Urothelium cell line (cell line): ENCODE data around the gene ELP4.
"Not testable (repeated sequence)": the region's sequence is repeated elsewhere in the genome, so short reads cannot be mapped to it uniquely, and the experiment has no call there.

ENCODE experiments used
- DNase-seq: peaks from one replicate; pipeline ENCODE4 v3.0.0; 2011; ENCODE audit warnings: low spot score, mixed read lengths
- FAIRE-seq: peaks from 2 replicates; lab custom pipeline; 2011; peaks lifted over from hg19 to GRCh38; lab: Jason Lieb, UNC

ELP4 gene

GRCh38 chr11:31535479-31535878 is 25.9 kb downstream of the ELP4 start:
- no peak for DNase-seq
- FAIRE-seq = no peak

DNA sequence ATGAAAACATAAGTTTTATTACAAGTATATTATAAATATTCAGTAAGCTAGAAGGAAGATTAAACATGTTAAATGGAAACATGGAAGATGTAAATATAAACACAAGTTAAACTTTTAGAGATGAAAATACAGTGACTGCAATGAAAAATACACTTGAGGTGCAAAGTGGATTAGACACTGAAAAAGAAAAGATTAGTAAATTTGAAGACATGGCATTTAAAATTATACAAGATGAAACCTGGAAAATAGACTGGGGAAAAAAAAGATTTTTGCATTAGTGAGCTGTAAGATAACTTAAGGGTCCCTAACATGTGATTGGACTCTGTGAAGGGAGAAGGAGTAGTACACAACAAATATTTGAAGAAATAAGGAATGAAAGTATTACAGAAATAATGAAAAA is 33.3 kb downstream of the ELP4 start:
- FAIRE-seq (no peak), DNase-seq (no peak)

GRCh38 chr11:31555938-31556337 is 46.4 kb downstream of the ELP4 start:
- FAIRE-seq = no peak
- no peak for DNase-seq

- no peak for DNase-seq
- no peak for FAIRE-seq
These were observed 48.4 kb downstream of the ELP4 start for GRCh38 chr11:31558001-31558400.

GRCh38 chr11:31560842-31561476 is 51.4 kb downstream of the ELP4 start:
- no peak for DNase-seq
- no peak for FAIRE-seq

GRCh38 chr11:31564517-31564916 is 55.0 kb downstream of the ELP4 start:
- FAIRE-seq = not testable (repeated sequence)

DNA sequence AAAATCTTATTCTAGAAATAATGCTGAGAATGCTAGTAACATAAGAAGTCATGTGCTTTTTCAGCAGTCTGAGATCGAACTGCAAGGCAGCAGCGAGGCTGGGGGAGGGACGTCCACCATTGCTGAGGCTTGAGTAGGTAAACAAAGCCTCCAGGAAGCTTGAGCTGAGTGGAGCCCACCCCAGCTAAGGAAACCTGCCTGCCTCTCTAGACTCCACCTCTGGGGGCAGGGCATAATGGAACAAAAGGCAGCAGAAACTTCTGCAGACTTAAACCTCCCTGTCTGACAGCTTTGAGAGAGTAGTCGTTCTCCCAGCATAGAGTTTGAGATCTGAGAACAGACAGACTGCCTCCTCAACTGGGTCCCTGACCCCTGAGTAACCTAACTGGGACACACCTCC is 64.6 kb downstream of the ELP4 start:
- DNase-seq, FAIRE-seq: not testable (repeated sequence)

More at GRCh38 chr11:31564517-31564916, 55.0 kb downstream of the ELP4 start:
- not testable (repeated sequence) for DNase-seq

GRCh38 chr11:31575764-31576163 is 66.2 kb downstream of the ELP4 start:
- DNase-seq, FAIRE-seq: not testable (repeated sequence)

DNA sequence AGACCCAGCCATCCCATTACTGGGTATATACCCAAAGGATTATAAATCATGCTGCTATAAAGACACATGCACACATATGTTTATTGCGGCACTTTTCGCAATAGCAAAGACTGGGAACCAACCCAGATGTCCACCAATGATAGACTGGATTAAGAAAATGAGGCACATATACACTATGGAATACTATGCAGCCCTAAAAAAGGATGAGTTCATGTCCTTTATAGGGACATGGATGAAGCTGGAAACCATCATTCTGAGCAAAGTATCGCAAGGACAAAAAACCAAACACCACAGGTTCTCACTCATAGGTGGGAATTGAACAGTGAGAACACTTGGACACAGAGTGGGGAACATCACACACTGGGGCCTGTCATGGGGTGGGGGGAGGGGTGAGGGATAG is 69.8 kb downstream of the ELP4 start:
- not testable (repeated sequence) for FAIRE-seq, DNase-seq

GRCh38 chr11:31582697-31583096 is 73.1 kb downstream of the ELP4 start:
- no peak for FAIRE-seq

DNA sequence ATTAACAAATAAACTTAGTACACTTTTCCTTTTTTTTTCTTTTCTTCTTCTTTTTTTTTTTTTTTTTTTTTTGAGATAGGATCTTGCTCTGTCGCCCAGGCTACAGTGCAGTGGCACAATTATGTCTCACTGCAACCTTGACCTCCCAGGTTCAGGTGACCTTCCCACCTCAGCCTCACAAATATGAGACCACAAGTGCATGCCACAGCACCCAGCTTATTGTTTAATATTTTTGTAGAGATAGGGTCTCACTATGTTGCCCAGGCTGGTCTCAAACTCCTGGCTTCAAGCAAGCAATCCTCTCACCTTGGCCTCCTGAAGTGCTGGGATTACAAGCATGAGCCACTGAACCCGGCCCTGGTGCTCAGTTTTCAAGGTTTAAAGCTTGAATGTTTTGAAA is 88.9 kb downstream of the ELP4 start:
- FAIRE-seq (no peak), DNase-seq (no peak)

More at GRCh38 chr11:31582697-31583096, 73.1 kb downstream of the ELP4 start:
- no peak for DNase-seq

GRCh38 chr11:31601635-31602282 is 92.2 kb downstream of the ELP4 start:
- DNase-seq (no peak), FAIRE-seq (no peak)

DNA sequence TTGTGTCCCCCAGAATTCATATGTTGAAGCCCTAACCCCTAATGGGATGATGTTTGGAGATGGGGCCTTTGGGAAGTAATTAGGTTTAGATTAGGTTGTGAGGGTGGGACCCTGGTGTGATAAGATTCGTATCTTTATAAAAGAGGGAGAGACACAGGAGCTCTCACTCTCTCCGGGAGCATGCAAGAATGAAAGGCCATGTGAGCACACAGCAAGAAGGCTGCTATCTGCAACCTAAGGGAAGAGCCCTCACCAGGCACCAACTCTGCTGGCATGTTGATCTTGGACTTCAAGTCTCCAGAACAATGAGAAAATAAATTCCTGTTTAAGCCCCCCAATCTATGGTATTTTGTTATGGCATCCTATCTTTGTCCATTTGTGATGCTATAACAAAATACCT is 97.3 kb downstream of the ELP4 start:
- DNase-seq = no peak
- no peak for FAIRE-seq

- DNase-seq (no peak), FAIRE-seq (no peak)
These were observed 98.3 kb downstream of the ELP4 start for GRCh38 chr11:31607914-31608313.

- no peak for DNase-seq
- FAIRE-seq = no peak
These were observed 99.4 kb downstream of the ELP4 start for GRCh38 chr11:31608995-31609394.

DNA sequence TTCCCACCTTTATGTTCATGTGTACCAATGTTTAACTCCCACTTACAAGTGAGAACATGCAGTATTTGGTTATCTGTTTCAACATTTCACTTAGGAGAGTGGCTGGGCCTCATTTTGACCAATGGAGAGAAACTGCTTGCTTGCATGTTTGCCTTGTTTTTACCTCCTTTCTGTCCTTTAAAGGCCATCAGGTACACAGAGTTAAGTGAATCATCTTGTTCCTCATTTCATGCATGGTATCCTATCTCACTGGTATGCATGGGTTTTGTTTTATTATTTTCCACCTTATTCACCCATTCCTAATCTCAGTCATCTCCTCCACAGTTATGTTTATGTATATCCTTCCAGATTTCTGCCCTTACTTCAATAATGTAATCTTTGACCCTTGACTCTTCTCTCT is 101.0 kb downstream of the ELP4 start:
- no peak for DNase-seq
- no peak for FAIRE-seq

- no peak for FAIRE-seq
- no peak for DNase-seq
These were observed 107.7 kb downstream of the ELP4 start for GRCh38 chr11:31617246-31617645.

- FAIRE-seq = no peak
- no peak for DNase-seq
These were observed 110.4 kb downstream of the ELP4 start for GRCh38 chr11:31619980-31620379.

GRCh38 chr11:31620434-31620833 is 110.9 kb downstream of the ELP4 start:
- FAIRE-seq (no peak), DNase-seq (no peak)

GRCh38 chr11:31625868-31626267 is 116.3 kb downstream of the ELP4 start:
- FAIRE-seq = no peak
- no peak for DNase-seq

- DNase-seq = no peak
- FAIRE-seq = no peak
These were observed 118.5 kb downstream of the ELP4 start for GRCh38 chr11:31628111-31628510.

- no peak for FAIRE-seq
These were observed 127.4 kb downstream of the ELP4 start for GRCh38 chr11:31636983-31637382.

DNA sequence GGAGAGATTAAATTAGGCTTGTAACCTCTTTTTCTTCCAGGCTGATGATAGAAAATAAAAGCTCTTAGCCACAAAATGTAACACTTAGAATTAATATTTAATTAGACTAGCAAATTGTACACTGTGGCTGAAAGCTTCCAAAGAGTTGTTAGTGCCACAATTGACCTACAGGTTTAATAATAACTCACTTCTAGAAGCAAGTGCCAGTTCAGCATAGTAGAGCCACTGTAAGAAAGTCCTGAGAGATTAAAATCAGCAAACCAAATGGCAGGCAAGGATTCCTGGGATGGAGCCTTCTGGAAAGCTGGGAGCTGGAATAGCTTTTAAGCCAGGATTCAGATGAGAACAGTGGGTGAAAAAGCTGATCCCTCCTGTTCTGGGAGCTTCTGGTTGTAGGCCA is 131.0 kb downstream of the ELP4 start:
- DNase-seq (no peak), FAIRE-seq (no peak)

More at GRCh38 chr11:31636983-31637382, 127.4 kb downstream of the ELP4 start:
- DNase-seq = no peak
